Measurements from ENCODE around the gene LIF.

The LIF gene

GRCh38 chr22:30190574-30190973 lies 56.0 kb downstream of the LIF start:
- no peak overlapping the region for H3K4me3 ChIP-seq (ENCODE audit: low read depth, low read length)
- no peak for TF ChIP-seq CTCF (conservative IDR thresholded peaks at IDR 0.05; ENCODE audit: low read depth, low read length)
- no peak for DNase-seq (ENCODE audit: low read depth)

Measured in choroid plexus epithelial cell (primary cell).